ENCODE measurements around the gene PNMT. TPM values are rescaled to one million over a fixed set of nuclear protein-coding genes. Genes with fewer than 3 reads are reported as not detected.

The PNMT gene
- polyA plus RNA-seq, 3 donors: not detected

DNA sequence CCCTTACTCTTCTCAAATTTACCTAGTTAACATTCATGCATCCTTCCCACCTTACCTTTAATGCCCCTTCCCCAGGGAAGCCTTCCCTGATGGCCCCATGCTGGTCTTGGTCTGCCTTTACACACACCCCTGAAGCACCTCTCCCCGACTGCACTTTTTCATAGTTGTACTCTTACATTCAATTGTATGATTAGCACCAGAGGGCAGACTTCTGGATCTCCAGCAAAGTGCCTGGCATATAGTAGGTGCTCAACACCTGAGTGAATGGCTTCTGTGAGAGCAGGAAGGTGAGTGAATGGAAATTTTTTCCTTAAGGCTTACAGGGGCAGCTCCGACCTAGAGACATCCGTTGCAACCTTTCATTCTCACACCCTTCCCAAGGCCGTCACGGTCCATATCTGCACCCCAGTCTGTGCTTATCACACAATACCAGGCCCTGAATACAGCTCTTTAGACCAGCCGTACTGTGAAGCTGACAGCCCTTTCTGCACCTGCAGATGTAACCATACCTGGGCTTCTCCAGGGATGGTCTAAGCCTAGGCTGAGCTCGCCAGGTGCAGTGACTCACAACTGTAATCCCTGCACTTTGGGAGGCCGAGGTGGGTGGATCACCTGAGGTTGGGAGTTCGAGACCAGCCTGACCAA is 15.2 kb downstream of the PNMT start:
- intact Hi-C loops (cut with micrococcal nuclease): no loop called here
- Histone ChIP-seq H3K9me3 (replicated peaks in 1 of 2; ENCODE audit: control insufficient read depth in 1 of 2, insufficient read depth in 1 of 2, low read length in 2 of 2) (no peaks in the 10 kb centered on the region), H3K27me3 (ENCODE audit: control insufficient read depth in 2 of 2, insufficient read depth in 2 of 2, low read length in 2 of 2) (no peaks in the 10 kb centered on the region), H3K4me3 (replicated peaks in 1 of 3; ENCODE audit: low read depth in 2 of 3, low read length in 3 of 3) (no peak overlapping the region), H3K36me3 (replicated peaks in 1 of 2; ENCODE audit: control insufficient read depth in 1 of 2, insufficient read depth in 2 of 2, low read length in 2 of 2) (peaks cover 11 to 13% of the 10 kb centered on the region in 2 donors), H2AFZ (ENCODE audit: insufficient read depth, low read depth, low read length, poor library complexity, severe bottlenecking) (no peak overlapping the region), H4K20me1 (ENCODE audit: insufficient read depth, low read length) (no peaks in the 10 kb centered on the region), H3K4me1 (ENCODE audit: control insufficient read depth in 1 of 2, insufficient read depth in 2 of 2, low read length in 2 of 2) (peaks cover 19 to 21% of the 10 kb centered on the region in 2 donors), H3K9ac (ENCODE audit: insufficient read depth, low read length, poor library complexity, severe bottlenecking) (no peak overlapping the region), H3K27ac (ENCODE audit: low read depth in 1 of 2, low read length in 2 of 2) (no peak overlapping the region), H3K79me2 (ENCODE audit: insufficient read depth, low read length) (no peaks in the 10 kb centered on the region), H3K4me2 (replicated peaks; ENCODE audit: extremely low read depth, low read length, poor library complexity, severe bottlenecking) (no peak overlapping the region)
- Mint-ChIP-seq H3K4me1 (peaks cover 25% of the 10 kb centered on the region), H3K4me3 (no peak overlapping the region), H3K9me3 (peaks cover 0 to 9% (median 1%) of the 10 kb centered on the region in 7 donors), H3K27ac (no peak overlapping the region), H3K27me3 (ENCODE audit: low read depth in 3 of 3) (peaks cover 0 to 1% (median 0%) of the 10 kb centered on the region in 3 donors), H3K36me3 (peaks cover 38 to 48% of the 10 kb centered on the region in 2 donors)
- no peak for DNase-seq
- TF ChIP-seq, protein P1, sequence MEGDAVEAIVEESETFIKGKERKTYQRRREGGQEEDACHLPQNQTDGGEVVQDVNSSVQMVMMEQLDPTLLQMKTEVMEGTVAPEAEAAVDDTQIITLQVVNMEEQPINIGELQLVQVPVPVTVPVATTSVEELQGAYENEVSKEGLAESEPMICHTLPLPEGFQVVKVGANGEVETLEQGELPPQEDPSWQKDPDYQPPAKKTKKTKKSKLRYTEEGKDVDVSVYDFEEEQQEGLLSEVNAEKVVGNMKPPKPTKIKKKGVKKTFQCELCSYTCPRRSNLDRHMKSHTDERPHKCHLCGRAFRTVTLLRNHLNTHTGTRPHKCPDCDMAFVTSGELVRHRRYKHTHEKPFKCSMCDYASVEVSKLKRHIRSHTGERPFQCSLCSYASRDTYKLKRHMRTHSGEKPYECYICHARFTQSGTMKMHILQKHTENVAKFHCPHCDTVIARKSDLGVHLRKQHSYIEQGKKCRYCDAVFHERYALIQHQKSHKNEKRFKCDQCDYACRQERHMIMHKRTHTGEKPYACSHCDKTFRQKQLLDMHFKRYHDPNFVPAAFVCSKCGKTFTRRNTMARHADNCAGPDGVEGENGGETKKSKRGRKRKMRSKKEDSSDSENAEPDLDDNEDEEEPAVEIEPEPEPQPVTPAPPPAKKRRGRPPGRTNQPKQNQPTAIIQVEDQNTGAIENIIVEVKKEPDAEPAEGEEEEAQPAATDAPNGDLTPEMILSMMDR (IDR thresholded peaks at IDR 0.05): no peak
- 100% methylated on average over 5 of the region's 9 CpGs for WGBS (ENCODE audit: insufficient coverage)

DNA sequence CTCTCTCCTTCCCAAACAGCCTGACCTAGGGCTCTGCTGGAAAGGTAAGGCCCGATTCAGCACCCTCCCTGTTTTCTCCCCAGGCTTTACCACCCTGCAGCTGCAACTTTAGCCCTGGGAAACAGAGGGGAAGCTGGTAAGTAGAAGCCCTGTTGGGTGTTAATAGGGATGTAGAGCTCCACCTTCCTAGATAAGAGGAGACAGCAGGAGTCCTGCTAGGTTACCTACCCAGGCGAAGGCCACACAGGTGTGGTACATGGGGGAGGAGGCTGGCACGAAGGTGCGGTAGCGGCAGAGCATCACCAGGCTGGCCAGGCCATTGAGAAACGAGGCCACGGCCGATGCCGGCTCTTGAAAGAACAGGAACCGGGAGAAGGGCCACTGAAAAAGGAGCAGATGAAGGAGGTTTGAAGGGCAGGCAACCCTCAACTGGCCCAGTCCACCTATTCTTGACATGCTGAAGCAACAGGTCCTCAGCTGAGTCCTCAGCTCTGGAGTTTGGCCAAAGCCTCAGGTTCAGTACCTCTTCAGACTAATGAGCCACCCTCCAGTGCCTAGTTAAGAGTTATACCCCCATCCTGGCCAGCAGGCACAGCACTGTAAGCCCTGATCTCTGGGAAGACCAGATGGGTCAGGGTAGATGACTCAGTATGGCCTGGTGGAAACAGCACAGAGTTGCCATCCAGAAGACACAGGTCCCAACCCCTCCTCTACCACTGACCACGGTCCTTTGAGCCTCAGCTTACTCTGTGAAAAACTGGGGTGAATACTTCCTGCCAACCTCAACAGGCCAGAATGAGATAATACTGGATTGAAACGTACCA is 16.3 kb downstream of the PNMT start:
- no peak overlapping the region for H3K4me3 Mint-ChIP-seq
- H3K4me1 ChIP-seq (ENCODE audit: control insufficient read depth in 1 of 2, insufficient read depth in 2 of 2, low read length in 2 of 2): peaks cover 21 to 26% of the 10 kb centered on the region in 2 donors
- peaks cover 27% of the 10 kb centered on the region for H3K4me1 Mint-ChIP-seq
- no peak overlapping the region for H3K9ac ChIP-seq (ENCODE audit: insufficient read depth, low read length, poor library complexity, severe bottlenecking)
- H3K9me3 Mint-ChIP-seq: peaks cover 0 to 15% (median 6%) of the 10 kb centered on the region in 7 donors
- 86% methylated on average over 4 of the region's 12 CpGs for WGBS (ENCODE audit: insufficient coverage)
- no peaks in the 10 kb centered on the region for H3K9me3 ChIP-seq (replicated peaks in 1 of 2; ENCODE audit: control insufficient read depth in 1 of 2, insufficient read depth in 1 of 2, low read length in 2 of 2)
- peak overlapping the region in 1 of 7 donors; percentile 42 for H3K27ac Mint-ChIP-seq
- no peaks in the 10 kb centered on the region for H3K79me2 ChIP-seq (ENCODE audit: insufficient read depth, low read length)
- no peak overlapping the region for H2AFZ ChIP-seq (ENCODE audit: insufficient read depth, low read depth, low read length, poor library complexity, severe bottlenecking)
- H3K27ac ChIP-seq (ENCODE audit: low read depth in 1 of 2, low read length in 2 of 2): no peak overlapping the region
- no peak for DNase-seq
- peaks cover 8 to 13% of the 10 kb centered on the region in 2 donors for H3K36me3 ChIP-seq (replicated peaks in 1 of 2; ENCODE audit: control insufficient read depth in 1 of 2, insufficient read depth in 2 of 2, low read length in 2 of 2)
- H3K36me3 Mint-ChIP-seq: peaks cover 33 to 37% of the 10 kb centered on the region in 2 donors
- H3K27me3 Mint-ChIP-seq (ENCODE audit: low read depth in 3 of 3): peaks cover 0 to 2% (median 0%) of the 10 kb centered on the region in 3 donors
- H4K20me1 ChIP-seq (ENCODE audit: insufficient read depth, low read length): no peaks in the 10 kb centered on the region
- TF ChIP-seq, protein P1 (IDR thresholded peaks at IDR 0.05): no peak
- no peak overlapping the region for H3K4me3 ChIP-seq (replicated peaks in 1 of 3; ENCODE audit: low read depth in 2 of 3, low read length in 3 of 3)
- intact Hi-C loops (cut with micrococcal nuclease): loop anchor here in 1 of 2 donors (5.0 kb wide), 2 partner anchors 43 to 47 kb away; partner anchors contain the start of gene STARD3
- H3K27me3 ChIP-seq (ENCODE audit: control insufficient read depth in 2 of 2, insufficient read depth in 2 of 2, low read length in 2 of 2): no peaks in the 10 kb centered on the region
- no peak overlapping the region for H3K4me2 ChIP-seq (replicated peaks; ENCODE audit: extremely low read depth, low read length, poor library complexity, severe bottlenecking)

All from CD14-positive monocyte (primary cell).